Activated CD8-positive, alpha-beta memory T cell treated with anti-CD3 and anti-CD28 coated beads for 4 hours (primary cell): ENCODE results near the gene DOP1A.
"Not testable (repeated sequence)": the region's sequence is repeated elsewhere in the genome, so short reads cannot be mapped to it uniquely, and the experiment has no call there.

ENCODE experiments used
- DNase-seq, 2 donors: peaks; one replicate each; pipeline ENCODE4 v3.0.0-alpha.2; 2020; ENCODE audit warnings: low read depth in 2 of 2

DOP1A gene

DNA sequence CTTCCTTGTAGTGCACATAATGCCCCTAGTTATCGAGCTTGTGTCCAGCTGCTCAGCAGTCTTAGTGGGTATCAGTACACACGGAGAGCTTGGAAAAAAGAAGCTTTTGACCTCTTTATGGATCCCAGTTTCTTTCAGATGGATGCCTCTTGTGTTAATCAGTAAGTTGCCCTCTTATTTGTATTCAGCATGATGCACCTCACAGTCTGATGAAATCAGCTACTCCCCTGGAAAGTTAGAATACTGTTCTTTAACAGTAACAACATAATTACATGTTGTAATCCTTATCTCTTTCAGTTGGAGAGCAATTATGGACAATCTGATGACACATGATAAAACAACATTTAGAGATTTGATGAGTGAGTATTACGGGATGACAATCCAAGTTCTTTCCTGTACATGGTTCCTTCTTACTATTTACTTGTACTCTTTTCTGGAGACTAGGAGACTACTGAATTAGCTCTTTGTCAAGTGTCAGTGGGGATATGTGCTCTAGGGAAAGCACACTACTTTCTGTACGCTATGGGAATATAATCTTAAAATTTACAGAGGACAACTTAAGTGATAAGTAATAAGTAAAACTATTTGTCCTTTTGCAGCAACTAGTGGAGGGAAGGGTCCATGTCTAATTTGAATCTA is 86.5 kb downstream of the DOP1A start:
- DNase-seq: no peak

DNA sequence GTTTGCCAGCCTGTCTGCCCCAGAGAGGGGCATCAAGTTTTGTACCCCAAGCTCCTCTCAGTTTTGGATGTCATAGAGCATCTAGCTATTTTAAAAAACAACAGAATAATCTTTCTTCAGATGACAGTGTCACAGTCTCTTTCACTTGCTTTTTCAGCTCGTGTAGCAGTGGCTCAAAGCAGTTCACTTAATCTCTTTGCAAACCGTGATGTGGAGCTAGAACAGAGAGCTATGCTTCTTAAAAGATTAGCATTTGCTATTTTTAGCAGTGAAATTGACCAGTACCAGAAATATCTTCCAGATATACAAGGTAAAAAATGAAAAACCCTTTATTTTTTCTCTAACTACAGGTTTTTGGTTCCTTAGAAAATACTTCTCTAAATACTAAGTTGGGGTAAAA is 88.3 kb downstream of the DOP1A start:
- DNase-seq: no peak

DNA sequence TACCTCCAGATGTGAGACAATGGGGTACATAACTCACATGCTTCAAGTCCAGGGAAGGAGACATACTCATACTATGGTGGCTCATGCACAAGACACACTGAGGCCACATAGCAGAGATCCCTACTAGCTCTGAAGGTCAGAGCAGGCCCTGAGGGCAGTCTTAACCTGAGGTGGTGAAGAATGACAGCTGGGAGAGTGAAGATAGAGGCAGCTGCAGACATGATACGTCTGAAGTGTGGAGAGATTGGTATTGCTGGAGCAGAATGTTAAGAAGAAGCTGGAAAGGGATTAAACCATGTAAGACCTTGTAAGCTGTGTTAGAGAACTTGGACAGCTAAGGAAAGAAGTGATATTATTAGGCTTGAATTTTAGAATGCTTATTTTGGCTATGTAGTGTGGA is 92.7 kb downstream of the DOP1A start:
- DNase-seq: no peak

DNA sequence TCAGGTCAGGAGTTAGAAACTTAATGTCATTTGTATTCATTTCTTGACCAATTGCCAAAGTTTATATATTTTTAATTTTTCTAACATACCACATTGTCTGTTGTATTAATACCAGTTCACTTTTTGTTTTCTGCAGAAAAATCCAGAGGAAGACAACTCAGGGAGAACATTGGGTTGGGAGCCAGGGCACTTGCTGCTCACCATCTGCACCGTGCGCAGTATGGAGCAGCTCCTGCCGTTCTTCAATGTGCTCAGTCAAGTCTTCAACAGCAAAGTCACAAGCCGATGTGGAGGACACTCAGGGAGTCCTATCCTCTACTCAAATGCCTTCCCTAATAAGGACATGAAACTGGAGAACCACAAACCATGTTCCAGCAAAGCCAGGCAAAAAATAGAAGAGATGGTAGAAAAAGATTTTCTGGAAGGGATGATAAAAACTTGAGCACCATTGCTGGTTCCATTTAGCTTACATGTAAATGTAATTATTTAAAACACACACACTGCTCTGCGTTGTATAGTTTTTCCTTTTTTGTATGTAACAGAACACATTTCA is 100.3 kb downstream of the DOP1A start:
- DNase-seq: no peak

DNA sequence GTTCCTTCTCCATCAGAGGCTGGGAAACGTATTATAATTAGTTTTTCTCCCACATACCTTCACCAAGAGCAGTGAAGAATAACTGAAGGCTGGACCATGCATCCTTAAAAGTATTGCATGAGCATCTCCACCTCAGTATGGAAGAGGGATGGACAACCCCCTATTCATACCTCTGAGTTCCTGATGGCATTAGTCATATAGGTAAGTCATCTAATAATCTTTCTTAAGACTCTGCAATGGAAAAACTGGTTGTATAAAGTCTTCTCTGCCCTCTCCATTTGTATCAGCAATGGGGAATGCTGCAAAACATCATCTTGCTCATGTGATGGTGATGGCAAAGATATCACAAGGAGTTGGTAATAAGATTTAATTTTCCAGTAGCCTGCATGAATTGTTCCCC is 101.1 kb downstream of the DOP1A start:
- no peak for DNase-seq

DNA sequence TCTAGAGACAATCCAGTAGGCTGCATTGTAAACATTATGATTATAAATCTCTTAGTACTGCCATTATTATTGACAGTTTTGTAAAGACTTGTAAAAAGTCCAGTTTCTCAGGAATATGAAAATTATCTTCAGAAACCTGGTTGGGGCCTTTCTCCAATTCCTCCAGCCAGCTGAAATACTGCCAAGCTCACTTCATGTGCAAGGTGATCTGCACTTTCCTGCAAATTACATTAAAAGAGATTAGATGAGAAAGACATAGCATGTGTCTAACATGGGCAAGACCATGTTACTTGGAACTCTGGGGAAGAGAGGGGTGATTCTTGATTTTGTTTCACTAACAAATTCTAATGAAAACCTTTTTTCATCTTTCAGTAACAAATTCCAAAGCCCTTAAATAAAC is 101.6 kb downstream of the DOP1A start:
- no peak for DNase-seq

DNA sequence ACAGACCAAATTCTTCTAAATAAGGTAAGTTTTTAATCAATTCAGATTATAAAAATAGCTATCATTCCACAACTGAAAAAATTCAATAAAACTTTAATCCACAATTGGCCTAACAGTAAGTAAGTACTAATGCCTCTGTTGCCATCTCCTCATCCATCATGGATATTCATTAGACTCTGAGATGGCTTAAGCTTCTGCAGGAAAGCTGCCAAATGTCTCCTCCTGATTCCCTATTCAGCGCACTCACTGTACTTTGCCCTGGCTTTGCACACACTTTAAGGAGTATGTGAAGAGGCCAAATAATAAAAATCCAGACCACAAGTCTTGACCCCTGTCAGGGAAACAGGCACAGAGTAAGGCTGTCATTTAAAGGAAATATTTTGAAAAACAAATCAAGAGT is 102.0 kb downstream of the DOP1A start:
- no peak for DNase-seq

DNA sequence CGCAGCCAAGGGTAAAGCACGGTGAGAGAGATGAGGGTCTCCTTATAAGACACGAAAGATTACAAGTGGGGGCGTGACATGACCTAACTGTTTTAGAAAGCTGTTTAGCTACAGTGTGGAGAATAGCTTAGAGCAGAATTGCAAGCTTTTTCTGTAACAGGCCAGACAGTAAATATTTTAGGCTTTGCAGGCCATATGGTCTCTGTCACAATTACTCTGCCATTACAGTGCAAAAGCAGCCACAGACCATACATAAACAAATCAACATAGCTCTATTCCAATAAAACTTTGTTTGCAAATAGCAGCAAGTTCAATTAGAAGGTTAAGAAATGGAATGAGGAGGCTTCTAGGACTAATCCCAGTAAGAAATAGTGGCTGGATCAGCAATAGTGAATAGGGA is 108.8 kb downstream of the DOP1A start:
- DNase-seq: no peak

DNA sequence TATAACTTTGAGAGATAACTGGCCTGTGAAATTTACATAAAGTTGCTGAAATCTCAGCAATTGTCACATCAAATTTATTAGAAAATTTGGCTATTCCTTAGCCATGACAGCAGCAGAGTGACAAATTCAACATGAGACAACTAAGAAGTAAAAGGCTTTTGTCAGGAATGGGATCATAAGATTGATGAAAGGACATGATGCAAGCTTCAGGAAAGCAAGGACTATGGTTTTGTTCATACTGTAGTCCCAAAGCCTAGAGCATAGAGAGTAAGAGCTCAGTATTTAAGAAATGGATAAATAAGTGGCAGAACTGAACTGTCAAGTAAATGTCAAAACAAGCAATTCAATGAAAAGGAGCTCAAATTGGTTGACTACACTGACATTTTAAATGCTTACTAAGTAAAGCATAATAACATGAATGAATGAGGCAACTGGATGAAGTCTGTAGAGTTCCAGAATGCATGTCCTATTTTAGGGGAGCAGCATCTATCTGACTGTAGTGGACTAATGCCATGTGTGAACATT is 113.0 kb downstream of the DOP1A start:
- DNase-seq: no peak

DNA sequence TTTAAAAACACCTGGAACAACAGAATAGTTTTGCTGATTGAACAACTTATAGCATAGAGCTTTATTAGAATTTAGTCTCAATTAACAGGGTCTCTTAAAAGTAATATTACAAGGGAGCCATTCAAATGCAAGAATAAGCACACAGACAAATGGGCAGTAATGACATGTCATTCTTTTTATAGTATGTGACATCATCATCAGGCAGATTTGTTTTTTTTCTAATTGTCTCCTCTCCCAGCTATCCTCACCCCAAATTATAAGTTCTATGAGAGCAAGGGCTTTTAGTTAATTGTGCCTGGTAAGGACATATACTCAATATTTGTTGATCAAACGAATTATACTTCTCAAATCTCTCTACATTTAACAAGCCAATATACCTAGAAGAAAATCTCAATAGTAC is 114.6 kb downstream of the DOP1A start:
- DNase-seq: no peak

DNA sequence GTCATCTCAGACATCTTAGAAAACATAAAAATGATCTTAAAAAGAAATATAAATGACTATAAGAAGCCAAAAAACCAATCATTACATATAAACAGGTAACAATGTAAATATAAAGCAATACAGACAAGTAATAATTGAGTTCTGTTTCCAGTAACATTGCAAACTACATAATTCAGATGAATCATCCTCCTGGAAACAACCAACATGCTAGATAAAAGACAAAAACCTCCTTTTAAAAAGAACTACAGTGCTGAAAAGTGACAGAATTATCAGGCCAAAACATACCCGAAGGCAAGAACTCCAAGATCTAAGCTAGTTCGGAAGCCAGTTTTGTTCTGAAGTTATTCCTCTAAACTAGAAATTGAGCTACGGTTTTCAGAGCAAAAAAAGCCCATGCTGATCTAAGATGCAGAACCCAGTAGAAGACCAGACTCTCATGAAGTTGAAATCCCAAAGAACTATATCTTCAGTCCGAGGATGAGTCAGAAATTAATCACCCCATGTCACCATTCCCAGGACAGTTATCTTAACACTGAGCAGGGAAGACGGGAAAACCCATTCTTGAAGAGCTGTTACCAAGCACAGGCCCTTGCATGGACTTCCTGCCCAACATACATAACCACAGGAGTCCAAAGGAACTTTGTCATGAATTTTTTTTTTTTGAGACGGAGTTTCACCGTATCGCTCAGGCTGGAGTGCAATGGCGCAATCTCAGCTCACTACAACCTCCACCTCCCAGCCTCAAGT is 115.8 kb downstream of the DOP1A start:
- DNase-seq: no peak

DNA sequence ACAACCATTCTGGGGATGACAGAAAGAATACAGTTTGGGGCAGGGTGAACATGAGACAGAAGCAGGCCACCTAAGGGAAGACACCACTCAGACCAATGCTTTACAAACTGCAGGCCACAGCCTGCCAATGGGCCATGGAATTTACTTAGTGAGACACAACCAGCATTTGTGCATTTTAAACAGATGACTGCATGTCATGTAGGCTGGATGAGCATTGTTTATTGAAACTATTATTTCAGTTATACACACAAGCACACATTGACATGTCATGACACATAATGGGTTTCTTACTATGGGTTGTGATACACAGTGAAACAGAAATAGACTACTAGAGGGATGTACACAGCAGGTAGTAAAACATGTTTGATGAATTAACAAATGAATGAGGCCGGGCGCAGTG is 117.6 kb downstream of the DOP1A start:
- DNase-seq: no peak

DNA sequence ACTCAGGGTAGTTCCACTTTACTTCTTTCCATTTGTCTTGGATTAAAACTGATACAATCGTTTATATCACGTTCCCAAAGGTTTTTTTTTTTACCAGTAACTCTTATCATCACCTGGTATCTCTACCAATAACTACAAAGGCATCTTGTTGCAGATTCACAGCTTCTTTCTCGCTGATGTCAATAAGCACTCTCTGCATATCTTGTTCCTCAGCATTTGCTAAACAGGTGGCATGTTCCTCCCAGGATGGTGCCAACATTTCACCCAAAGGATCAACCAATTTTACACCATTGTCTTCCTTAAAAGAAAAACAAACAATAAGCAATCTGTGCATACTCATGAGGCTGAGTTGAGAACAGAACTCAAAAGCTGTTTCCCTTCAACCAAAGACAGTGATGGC is 121.0 kb downstream of the DOP1A start:
- DNase-seq: no peak

DNA sequence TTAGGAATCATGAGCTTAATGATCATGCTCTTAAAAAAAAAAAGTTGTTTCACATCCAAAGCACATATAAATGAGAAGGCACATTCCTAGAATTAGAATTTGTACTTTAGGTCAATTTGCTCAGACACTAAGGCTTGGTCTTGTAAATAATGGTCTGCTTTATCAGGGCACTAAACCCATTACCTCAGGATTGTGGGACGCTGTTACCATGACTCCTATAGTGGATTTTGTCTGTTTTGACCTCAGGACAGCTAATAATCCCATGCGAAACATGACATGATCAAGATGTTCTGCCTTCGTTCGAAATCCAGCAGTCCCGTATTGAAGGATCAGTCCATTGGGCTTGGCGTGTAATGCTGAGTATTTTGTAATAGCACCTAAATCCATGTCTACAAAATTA is 123.2 kb downstream of the DOP1A start:
- DNase-seq: no peak

DNA sequence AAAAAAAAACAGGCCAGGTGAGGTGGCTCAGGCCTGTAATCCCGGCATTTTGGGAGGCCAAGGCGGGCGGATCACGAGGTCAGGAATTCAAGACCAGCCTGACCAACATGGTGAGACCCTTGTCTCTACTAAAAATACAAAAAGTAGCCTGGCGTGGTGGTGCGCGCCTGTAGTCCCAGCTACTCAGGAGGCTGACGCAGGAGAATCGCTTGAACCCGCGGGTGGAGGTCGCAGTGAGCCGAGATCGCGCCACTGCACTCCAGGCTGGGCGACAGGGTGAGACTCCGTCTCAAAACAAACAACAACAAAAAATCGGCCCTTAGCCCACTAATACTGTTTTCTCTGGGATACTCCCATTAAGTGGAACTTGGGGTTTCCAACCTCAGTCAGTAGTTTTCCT is 124.5 kb downstream of the DOP1A start:
- DNase-seq: not testable (repeated sequence)

DNA sequence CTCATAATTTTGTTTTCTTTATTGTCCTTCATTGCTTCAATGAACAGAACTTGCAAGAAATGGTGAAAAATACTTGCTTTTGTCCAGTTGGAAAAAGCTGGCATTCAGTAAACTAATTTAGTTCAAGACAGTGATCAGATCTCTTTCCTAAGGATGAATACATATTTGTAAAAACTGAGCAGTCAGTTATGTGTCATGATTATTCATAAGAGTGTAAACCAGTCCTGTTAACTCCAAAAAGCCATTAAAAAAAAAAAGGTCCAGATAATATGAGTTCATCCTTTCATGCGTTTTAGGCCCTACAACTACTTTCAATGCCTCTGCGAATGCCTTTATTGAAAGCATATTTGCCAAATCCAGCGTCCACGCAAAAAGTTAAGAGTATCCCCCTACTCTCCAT is 125.0 kb downstream of the DOP1A start:
- DNase-seq: no peak

DNA sequence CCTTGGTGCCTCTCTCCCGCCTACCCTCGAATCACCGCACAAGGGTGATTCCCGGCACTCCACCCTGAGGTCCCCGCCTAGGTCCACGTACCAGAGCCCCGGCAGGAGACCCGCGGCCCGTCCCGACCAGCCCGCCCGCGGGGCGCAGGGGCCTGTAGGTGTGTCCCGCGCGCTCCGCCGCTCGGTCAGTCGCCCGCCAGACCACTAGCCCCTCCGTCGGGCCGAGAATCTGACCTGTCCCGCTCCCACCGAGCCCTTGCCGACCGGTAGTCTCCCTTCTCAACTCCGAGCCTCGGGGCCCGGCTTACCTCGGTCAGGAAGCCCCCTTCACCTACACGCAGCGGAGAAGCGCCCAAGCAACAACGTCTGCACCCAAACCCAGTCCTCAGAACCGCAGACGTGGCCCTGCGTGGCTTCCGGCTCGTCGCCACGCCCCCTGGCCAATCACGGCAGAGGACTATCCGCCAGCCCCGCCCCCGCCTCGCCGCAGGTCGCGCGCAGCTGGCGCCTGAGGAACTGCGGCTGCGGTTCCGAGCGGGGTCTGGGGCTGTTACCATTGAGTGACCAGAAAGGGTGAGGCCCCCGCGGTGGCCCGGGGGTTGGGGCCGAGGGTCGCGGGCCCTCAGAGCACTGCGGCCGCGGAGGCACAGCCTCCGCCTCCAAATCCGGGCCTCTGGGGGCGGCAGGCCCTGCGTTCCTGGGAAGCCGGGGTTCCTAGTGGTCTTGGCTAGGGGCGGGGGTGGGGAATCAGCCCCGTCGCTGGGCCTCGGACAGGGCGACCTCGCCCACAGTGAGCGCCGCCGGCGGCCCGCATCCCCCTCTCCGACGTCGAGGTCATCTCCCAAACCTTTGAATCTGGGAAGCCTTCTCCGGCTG is 125.6 kb downstream of the DOP1A start, which contains the start of the genes PGM3 and RWDD2A:
Gene PGM3 (minus strand): TSS at position 395 of the 876 bp plus-strand sequence. CDS start 2,253 bp downstream, outside the sequence.
Gene RWDD2A (plus strand): TSS at position 487 of the 876 bp plus-strand sequence. CDS start 1,095 bp downstream, outside the sequence.
- DNase-seq: peak; percentile 79 to 81

DNA sequence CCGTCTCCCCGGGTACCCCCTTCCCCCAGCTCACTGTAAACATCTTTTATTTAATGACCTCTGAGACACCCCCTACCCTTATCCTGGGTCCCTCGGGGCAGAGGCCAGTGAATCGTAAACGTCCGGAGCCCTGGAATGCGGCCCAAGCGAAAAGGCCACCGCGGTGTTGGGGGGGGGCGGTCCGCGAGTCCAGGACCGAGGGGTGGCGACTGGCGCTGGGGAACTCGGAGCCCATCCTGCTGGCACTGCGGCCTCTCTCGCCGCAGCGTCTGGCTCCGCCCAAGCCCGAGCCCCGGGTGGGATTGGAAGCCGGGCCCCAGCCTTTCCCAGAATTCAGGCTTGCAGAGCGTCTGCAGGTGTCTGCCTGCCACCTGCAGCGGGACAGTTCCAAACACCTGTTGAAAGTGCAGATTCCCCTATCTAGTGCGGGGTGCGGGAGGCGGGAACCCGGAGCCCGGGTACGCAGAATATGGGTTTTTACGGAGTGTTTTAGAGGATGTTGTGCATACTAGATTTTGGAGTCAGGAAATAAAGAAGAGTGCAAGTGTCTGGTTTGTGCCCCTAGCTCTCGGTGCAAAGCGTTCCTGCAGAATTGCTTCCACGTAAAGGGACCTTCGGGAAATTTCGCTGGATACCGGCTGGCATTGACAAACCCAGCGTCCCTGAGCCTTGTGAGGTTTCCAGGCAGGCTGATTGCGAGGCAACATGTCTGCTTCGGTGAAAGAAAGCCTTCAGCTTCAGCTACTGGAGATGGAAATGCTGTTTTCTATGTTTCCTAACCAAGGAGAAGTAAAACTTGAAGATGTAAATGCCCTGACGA is 126.5 kb downstream of the DOP1A start:
- no peak for DNase-seq

DNA sequence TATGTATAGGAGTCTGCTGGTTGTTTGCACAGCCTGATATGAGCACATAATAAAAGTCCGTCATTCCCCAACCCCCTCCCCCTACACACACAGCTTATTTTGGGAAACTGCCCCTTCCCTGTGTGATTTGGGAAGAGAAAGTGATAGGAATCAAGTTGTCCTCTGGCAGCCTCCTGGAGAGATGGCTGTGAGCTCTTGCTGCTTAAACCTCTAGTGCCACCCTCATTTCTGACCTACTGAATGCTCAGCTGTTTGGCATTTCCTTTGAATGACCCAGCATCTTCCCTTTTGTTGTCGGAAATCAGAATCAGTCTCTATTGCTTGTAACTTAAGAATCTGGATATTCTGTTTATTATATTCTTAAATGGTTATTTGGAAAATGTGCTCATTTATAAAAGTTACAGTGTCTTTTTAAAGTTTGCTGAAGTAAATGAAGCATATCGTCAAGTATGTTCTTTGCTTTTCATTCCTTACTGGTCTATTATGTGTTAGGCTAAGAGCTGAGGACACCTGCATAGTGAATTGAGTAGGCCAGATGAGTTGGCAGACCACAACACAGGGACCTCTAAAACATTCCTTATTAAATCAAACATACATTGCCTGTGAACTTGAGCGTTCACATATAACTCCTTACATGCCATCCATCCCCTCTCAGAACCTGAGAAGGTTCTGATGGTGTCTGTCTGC is 131.2 kb downstream of the DOP1A start:
- no peak for DNase-seq

DNA sequence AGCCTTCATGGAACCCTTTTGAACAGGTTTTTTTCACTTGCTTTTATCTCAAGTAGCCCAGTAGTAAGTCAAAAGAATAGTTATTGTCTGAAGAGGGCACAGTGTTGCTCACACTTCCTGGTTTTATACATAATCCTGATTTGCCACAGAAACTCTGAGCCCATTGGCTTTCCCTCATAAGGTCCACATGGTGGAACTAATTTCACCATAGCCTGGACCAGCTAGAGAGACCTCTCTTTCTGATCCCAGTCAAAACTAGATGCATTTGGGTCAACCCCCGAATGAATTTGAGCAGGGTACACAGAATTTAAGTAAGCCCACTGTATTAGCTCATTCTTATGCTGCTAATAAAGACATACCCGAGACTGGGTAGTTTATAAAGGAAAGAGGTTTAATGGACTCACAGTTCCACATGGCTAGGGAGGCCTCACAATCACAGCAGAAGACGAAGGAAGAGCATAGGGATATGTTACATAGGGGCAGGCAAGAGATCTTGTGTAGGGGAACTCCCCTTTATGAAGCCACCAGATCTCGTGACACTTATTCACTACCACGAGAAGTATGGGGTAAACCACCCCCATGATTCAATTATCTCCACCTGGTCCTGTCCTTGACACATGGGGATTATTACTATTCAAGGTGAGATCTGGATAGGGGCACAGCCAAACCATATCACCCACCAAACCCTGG is 131.8 kb downstream of the DOP1A start:
- DNase-seq: no peak
